Measurements from ENCODE around the gene RAPGEF5.

- TF ChIP-seq, protein P1, sequence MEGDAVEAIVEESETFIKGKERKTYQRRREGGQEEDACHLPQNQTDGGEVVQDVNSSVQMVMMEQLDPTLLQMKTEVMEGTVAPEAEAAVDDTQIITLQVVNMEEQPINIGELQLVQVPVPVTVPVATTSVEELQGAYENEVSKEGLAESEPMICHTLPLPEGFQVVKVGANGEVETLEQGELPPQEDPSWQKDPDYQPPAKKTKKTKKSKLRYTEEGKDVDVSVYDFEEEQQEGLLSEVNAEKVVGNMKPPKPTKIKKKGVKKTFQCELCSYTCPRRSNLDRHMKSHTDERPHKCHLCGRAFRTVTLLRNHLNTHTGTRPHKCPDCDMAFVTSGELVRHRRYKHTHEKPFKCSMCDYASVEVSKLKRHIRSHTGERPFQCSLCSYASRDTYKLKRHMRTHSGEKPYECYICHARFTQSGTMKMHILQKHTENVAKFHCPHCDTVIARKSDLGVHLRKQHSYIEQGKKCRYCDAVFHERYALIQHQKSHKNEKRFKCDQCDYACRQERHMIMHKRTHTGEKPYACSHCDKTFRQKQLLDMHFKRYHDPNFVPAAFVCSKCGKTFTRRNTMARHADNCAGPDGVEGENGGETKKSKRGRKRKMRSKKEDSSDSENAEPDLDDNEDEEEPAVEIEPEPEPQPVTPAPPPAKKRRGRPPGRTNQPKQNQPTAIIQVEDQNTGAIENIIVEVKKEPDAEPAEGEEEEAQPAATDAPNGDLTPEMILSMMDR (IDR thresholded peaks at IDR 0.05; ENCODE audit: low read depth, low read length, missing input control) = no peak
- TF ChIP-seq YY1 (IDR thresholded peaks at IDR 0.05) (no peak), TAF1 (conservative IDR thresholded peaks at IDR 0.05) (no peak), JUND (IDR thresholded peaks at IDR 0.05) (no peak), RAD21 (IDR thresholded peaks at IDR 0.05) (no peak), EGR1 (IDR thresholded peaks at IDR 0.05; ENCODE audit: low read depth in 2 of 2) (no peak), FOXA1 (IDR thresholded peaks at IDR 0.05) (no peak), SP1 (IDR thresholded peaks at IDR 0.05) (no peak), MAX (IDR thresholded peaks at IDR 0.05) (no peak)
- TF ChIP-seq, protein P2, sequence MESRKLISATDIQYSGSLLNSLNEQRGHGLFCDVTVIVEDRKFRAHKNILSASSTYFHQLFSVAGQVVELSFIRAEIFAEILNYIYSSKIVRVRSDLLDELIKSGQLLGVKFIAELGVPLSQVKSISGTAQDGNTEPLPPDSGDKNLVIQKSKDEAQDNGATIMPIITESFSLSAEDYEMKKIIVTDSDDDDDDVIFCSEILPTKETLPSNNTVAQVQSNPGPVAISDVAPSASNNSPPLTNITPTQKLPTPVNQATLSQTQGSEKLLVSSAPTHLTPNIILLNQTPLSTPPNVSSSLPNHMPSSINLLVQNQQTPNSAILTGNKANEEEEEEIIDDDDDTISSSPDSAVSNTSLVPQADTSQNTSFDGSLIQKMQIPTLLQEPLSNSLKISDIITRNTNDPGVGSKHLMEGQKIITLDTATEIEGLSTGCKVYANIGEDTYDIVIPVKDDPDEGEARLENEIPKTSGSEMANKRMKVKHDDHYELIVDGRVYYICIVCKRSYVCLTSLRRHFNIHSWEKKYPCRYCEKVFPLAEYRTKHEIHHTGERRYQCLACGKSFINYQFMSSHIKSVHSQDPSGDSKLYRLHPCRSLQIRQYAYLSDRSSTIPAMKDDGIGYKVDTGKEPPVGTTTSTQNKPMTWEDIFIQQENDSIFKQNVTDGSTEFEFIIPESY (IDR thresholded peaks at IDR 0.05) = no peak
- TF ChIP-seq, protein P3, sequence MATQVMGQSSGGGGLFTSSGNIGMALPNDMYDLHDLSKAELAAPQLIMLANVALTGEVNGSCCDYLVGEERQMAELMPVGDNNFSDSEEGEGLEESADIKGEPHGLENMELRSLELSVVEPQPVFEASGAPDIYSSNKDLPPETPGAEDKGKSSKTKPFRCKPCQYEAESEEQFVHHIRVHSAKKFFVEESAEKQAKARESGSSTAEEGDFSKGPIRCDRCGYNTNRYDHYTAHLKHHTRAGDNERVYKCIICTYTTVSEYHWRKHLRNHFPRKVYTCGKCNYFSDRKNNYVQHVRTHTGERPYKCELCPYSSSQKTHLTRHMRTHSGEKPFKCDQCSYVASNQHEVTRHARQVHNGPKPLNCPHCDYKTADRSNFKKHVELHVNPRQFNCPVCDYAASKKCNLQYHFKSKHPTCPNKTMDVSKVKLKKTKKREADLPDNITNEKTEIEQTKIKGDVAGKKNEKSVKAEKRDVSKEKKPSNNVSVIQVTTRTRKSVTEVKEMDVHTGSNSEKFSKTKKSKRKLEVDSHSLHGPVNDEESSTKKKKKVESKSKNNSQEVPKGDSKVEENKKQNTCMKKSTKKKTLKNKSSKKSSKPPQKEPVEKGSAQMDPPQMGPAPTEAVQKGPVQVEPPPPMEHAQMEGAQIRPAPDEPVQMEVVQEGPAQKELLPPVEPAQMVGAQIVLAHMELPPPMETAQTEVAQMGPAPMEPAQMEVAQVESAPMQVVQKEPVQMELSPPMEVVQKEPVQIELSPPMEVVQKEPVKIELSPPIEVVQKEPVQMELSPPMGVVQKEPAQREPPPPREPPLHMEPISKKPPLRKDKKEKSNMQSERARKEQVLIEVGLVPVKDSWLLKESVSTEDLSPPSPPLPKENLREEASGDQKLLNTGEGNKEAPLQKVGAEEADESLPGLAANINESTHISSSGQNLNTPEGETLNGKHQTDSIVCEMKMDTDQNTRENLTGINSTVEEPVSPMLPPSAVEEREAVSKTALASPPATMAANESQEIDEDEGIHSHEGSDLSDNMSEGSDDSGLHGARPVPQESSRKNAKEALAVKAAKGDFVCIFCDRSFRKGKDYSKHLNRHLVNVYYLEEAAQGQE (IDR thresholded peaks at IDR 0.05) = no peak
Measured at GRCh38 chr7:22255342-22255741, 101.6 kb downstream of the RAPGEF5 start.
